Stimulated activated CD4-positive, alpha-beta T cell treated with anti-CD3 and anti-CD28 coated beads, Interleukin-4, amount 100 ng/mL, for 1 hour (primary cell): ENCODE results near the gene HECW1.
A peak's percentile ranks its signal among the peaks of the same experiment; 100 is the strongest.
"Not testable (repeated sequence)": the region's sequence is repeated elsewhere in the genome, so short reads cannot be mapped to it uniquely, and the experiment has no call there.

Experiments
- DNase-seq: peaks from one replicate; pipeline ENCODE4 v3.0.0-alpha.2; 2020

Gene HECW1

DNA sequence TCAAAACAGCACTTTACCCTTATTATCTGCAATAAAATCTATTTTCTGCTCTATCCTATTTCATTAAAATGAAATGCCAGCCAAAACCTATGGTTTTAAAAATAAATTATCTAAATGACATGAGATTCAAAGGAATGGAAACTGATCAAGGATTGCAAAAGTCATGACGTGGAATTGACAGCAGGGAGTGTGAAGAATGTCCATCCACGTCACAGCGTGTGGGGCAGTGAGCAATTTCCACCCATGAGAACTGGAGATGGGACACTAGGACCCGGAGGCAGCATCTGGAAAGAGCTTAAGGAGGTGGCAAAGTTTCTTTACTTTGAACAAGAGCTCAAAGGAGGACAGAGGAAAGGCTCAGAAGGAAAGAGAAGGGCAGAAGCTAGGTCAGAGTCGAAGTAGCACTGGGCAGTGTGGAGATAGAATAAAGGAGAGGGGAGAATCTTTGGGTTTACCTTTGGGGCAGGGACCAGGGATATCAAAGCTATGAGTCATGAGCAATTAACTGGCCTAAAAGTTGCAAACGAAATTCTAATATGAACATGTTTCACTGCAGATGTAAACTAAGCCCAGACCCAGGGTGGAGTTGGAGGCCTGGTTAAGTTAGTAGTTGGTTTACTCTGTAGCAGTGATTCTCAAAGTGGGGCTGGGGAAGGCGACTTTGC, 445.5 kb downstream of the HECW1 start:
- DNase-seq = no peak

DNA sequence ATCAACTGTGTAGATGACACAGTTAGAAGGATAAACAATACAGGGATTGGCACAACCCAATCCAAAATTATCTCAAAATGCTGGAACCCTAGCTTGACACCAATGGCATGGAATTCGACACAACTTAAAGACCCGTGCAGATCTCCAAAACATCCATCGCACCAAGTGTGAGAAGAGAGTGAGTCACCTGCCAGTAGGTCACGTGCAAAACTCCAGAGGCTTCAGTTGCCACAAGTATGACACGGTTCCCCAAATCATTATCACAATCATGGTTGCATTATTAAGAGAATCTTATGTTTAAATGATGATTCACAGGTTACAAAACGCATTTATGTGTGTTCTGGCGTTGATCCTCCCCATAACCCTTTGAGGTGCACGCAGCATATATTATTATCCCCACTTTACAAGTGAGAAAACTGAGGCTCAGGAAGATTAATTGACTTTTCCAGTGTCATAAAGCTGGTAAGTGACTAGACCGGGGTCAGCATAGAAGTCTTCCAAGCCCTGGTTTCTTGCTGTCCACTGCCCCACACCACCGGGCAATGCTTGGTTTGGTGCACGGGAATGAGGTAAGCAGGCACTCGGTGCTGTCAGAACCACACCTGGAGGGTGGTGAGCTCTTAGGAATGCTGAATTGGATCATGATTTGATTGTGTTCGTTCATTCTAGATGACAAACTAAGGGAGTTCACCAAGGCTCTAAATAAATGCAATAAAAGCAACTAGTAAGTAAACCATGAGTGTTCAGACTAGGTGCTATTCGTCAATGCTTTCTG, 446.9 kb downstream of the HECW1 start:
- no peak for DNase-seq

DNA sequence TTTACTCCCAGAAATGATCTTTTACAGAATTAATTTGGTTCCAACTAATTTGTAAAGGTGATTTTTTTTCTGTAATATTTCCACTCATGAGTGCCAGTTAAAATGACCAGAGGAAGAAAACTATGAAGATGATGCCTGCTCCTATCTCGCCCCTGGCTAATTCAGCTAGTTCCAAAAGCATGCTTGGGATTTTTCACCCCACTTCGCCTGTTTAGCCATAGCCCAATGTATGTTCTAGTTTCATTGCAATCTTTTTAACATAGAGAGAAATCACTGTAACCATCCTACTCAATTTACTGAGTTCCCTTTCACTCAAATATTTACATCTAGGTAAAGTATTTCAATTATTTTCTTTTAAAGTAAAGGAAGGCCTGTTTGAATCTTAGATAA, 447.5 kb downstream of the HECW1 start:
- no peak for DNase-seq

DNA sequence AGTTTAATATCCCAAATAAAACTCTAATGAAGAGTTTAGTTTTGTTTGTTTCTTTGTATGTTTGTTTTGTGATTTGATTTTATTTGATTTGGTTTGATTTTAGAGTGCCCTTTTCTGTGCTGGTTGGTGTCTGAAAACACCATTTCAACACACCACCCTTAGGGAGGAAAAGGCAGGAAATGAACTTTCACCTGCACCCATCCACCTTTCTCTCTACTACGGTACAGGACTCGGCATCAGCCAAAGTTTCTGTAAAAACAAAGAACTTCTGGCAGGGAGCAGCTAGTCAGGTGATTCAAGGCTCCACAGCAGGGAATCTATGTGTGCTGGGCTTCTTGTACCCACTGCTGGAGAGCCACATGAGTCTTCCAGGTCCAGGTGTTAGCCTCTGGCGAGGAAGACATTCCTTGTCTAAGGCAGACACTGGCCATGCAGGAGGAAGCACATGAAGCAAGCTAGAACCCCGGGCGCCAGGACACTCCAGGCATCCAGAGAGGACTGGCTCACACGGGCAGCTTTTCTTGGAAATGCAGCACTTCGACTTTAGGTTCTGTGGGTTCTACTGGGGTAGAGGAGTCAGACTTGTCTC, 448.4 kb downstream of the HECW1 start:
- DNase-seq = no peak

DNA sequence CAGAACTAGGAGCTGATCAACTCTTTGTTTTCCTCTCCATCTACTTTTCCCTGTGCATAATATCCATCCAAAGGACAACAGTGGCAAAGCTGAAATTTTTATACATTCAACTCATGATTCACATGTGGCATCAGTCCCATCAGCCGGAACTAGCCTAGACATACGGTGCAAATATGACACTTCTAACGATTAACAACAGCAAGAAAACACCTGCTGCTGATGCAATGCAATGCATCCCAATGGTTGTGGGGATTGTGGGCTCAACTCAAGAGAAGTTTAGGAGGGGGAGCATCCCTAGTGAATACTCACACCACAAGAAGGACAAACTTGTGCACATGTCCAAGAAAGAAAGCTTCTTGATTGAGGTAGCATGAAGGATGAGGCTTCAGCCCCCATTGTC, 449.9 kb downstream of the HECW1 start:
- no peak for DNase-seq

DNA sequence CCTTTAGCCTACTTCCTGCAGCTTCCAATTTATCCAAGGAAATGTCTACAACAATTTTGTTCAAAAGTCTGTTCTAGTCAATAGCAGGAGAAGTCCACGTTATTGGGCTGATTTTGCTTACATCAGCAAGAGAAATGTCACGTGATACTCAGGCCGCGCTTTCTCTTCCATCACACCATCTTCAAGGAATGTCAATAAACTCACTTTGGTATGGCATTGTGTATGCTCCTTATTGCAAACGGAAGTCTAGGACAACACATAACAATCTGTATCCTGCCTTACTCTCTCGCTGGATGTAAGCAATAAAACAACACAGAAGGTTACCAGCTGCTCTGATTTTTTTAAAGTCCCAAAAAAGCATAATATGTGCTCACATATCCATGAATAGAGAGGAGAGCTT, 453.3 kb downstream of the HECW1 start:
- no peak for DNase-seq

DNA sequence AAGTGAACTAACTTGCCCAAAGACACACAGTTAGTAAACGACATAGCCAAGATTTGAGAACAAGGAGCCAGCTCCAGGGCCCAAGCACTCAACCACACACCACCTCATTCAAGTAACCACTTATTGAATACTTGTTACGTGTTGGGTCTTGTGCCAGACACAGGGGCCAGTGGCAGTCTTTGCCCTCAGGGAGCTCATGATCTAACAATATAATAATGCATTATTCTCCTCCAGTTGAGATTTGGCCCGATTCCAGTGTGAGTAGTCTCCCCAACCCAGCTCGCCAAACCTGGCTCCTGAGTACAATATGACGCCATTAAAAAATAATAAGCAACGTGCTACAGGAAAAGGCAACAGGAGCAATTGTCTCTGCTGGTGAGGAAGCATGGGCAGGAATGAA, 456.1 kb downstream of the HECW1 start:
- DNase-seq = no peak

DNA sequence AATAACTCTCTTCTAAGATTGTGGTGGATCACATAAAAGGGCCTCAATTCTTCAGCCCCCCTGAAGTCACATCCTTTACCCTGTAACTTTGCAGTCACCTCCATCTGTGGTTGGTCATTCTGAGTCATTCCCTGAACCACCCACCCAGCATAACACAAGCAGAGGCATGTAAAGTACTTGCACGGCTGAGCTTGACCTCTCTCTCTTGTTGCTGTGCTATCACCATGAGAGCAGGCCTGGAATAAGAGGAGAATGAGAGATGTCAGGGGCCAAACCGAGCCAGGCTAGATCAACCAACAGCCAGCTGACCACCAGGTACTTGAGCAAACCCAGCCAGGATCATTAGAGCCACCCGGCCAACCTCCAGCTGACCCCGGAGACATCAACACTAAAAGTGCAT, 457.0 kb downstream of the HECW1 start:
- no peak for DNase-seq

DNA sequence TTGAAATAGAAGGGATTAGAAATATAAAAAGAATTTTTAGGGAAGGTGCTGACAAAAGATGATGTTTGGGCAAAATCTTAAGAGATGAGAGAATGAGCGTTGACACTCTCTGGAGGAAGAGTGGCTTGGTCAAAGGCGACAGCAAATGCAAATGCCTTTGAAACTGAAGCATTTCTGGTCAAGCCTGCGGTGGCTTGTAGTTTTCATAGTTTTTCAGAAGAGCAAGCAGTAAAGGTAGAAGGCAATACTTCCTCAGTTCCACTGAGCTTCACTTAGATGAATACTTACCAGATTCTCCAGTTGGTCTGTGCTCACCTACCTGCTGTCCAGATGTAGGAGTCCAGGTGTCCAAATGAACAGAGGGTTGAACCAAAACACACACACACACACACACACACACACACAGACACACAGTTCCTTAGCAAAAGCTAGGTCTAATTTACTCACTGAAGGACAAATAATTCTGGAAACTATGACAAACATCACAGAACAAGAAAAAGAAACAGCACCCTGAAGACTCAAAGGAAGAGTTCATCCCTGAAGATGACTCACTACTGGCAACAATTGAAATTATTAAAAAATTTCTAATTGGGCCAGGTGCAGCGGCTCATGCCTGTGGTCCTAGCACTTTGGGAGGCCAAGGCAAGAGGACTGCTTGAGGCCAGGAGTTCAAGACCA, 458.4 kb downstream of the HECW1 start:
- DNase-seq = no peak

DNA sequence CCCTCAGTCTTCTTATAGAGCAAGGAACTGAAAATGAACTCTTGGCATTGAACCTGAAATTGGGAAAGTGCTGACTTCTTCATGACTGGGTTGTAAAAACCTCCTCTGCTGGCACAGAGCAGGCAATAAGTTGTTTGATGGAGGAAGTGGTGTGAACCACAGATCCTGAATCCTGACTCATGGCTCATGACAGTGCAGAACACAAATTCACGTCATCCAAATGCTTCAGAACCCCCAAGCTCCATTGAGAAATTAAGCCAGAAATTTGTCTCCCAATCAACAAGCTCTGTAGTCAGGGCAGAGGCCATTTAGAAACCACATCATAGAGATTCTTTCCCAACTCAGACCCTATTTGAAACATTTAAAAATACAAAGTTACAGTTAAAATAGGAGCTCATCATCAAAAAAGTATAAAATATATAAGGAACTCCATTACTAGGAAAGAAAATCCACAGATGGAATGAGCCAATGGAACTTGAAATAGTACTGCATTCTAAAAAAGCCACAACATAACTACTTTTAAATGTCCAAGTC, 460.1 kb downstream of the HECW1 start:
- DNase-seq = no peak

DNA sequence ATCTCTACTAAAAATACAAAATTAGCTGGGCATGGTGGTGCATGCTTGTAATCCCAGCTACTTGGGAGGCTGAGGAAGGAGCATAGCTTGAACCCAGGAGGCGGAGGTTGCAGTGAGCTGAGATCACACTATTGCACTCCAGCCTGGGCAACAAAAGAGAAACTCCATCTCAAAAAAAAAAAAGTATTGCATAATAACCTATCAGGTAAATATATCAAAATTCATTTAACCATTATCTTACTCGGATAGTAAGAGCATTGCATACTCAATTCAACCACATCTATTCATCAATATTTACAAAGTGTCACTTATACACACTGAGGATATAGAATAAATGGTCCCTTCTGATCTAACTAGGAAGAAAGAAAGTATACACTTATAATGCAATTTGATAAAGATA, 461.4 kb downstream of the HECW1 start:
- DNase-seq = not testable (repeated sequence)

DNA sequence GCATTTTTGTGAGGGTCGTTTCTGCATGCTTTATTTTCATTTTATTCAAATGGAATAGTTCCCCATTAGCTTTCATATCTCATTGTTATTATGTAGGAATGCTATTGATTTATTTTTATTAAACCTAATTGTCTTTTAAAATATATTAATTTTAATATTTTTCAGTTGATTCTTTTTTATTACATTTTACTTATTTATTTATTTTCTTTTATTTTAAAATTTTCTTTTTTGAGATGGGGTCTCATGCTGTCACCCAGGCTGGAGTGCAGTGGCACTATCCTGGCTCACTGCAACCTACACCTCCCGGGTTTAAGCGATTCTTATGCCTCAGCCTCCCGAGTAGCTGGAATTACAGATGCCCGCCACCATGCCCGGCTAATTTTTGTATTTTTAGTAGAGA, 463.1 kb downstream of the HECW1 start:
- no peak for DNase-seq

DNA sequence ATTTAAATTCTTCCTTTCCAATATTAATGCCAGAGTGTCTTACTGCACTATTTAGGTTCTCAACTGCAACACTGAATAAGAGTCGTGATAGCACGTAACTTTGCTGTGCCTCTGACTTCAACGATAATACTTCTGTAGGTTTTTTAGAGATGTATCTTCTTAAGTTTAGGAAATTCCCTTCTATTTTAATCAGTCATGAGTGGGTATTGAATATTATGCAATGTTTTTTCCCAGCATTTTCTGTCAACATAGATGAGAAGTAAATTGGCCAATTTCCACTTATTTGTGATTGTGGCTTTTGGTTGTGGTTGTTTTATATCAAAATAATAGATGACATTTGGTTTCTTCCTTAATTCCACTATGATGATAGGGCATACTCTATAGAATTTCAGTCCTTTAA, 463.8 kb downstream of the HECW1 start:
- no peak for DNase-seq

DNA sequence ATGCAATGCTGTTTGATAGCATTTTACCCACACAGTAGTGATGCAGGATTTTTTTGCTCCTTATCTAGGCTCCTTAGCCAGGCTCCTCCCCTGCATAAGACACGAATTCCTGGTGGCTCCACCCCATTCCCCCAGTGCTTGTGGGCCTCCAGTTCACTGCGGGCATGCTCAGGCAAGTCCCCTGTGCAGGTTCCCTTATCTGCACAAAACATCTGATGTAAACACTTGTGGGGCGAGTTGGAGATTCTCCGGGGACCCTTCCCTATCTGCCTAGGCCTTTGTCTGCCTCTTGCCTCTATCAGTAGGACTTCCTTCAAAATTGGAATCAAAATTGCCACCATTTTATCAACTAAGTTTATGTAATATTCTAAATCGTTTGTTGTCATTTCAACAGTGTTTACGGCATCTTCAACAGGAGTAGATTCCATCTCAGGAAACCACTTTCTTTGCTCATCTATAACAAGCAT, 465.1 kb downstream of the HECW1 start:
- DNase-seq = no peak

DNA sequence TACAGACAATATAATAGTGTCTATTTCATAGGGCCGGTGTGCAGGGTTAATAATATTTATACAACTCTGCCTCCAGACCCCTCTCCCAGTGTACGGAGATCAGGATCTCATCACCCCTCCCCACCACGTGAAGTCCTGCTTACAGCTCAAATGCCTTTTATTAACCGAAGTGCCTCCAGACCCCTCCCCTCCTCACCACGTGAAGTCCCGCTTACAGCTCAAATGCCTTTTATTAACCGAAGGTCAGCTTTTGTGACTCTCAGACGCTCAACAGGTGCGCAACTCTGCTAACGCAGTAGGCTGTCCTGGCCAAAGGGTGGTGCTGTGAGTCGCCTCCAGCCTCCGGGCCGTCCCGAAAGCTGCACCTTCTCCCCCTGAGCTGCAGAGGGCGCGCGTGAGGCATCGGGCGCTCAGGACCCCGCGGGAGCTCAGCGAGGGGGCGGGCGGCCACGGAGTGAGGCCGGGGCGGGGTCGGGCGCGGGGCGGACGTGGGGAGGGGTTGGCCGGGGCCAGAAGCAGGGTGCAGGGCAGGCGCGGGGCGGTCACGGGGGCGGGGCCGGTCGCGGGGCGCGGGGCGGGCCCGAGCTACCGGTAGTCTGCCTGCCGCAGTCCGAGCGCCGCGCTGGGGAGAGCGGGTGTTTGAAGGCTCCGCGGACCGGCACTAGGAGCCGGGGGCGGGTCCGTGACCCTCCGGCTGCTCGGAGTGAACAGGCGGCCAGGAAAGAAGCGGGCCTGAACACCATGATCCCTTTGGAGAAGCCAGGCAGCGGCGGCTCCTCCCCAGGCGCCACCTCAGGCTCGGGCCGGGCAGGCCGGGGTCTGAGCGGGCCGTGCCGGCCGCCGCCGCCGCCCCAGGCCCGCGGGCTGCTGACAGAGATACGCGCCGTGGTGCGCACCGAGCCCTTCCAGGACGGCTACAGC, 470.3 kb downstream of the HECW1 start, which contains the start of gene STK17A:
TSS of gene STK17A (plus strand) at position 606 of the 921 bp plus-strand sequence. CDS start at position 742, 136 bp downstream.
- DNase-seq = peak; percentile 91

DNA sequence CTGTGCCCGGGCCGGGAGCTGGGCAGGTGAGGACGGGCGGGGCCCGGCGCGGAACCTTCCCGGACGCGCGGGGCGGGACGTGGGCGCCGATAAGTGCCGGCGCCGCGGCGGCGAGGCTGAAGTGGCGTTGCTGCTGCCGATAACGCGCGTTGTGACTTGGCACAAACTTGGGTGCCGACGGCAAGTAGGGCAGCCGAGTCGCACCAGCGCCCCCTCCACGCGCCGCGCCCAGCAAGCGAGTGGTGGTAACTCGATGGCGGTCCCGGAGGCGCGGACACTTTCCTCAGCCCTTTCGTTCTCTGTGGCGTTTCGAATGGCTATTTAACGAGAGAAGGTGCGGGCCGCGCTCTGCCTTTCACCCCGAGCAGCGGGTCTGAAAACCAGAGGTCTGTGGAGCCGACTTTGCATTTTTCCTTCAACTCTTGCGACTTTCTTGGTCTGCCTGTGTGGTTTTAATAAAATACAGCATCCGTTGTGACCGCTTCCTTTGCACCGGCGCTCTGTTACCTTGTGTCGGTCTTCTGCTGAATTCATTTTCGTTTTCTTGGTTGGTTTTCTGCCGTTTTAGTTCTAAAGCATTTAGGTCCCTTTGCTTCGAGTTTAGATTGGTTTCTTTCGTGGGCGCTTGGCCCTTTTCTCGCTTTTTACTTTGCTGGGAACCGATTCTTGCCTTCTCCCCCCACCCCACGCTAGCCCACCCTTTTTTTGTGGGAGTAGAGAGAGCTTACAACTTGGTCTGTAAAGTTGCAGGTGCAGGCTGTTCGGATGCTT, 471.2 kb downstream of the HECW1 start:
- DNase-seq = peak; percentile 66

DNA sequence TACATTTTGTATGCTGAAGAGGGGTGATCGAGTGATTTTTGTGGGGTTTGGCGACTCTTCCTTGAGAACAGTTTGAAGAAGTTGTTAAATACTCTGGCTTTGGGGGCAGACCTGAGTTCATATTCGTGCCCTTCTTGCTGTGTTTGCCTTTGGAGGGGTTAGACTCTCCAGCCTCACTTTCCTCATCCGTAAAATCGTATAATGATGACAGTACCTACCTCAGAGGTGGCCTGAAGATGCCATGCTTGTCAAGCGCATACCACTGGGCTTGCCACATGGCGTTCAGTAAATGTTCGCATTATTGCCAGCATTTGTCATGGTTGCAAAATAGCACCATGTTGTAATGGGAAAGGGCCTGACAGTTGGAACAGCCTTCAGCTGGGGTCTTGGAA, 471.7 kb downstream of the HECW1 start:
- DNase-seq = no peak

DNA sequence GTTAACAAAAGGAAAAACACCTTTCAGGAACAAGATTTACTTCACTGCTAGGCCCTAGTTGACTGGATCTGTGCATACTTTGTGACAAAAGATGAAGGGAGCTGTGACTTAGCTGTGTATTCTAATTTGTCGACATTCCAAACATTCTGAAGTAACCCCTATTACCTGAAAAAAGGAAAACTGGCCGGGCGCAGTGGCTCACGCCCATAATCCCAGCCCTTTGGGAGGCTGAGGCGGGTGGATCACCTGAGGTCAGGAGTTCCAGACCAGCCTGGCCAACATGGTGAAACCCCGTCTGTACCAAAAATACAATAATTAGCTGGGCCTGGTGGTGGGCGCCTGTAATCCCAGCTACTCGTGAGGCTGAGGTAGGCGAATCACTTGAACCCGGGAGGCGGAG, 472.3 kb downstream of the HECW1 start:
- not testable (repeated sequence) for DNase-seq

DNA sequence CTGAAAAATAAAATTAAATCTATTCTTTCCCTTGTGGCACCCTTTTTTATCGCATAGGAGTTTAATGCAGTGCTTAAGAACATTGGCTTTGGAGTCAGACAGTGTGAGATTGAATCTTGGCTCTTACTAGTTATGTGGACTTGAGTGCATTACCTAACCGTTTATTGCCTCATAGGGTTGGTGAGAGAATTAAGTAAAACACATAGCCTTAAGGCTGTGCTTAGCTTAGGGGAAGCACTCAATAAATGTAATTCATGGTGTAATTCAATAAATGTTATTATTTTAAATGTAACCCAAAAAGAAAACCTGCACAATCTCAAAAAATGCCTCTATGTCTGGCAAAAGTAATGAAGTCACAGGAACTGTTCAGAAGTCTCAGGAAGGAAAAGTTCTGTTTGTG, 473.1 kb downstream of the HECW1 start:
- no peak for DNase-seq

DNA sequence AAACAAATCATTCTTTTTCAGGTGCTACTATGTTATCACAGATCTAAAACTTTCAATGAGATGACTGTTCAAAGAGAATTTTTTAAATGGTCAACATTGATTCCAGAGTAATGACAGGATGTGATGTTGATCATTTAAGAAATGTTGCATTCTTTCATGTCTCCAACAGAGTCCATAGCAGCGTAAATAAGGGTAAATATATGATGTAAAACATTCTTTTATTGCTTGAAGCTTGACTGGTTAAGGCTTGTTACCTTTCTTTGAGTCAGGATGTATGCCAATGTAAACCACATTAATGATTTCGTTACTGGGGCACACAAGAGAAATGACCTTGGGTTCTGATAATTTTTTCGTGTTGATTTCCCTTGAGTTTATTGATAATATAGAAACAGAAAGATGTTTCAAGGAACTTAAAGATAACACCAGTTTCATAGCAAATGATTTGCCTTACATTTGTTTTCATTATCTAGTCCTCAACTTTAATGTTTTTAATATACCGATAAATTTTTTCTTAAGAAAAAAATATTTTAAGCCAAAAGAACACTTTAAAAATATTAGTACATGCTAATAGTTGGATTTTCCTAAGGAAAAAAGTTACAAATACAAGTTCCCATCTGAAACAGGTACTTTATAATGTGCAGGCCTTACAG, 473.9 kb downstream of the HECW1 start:
- DNase-seq = no peak
